ENCODE data around the gene SLC13A5.

GRCh38 chr17:6756425-6757031 is 43.4 kb upstream of the SLC13A5 start:
- no peak for TF ChIP-seq POLR2A (IDR thresholded peaks at IDR 0.05)
- no peak for TF ChIP-seq CTCF (IDR thresholded peaks at IDR 0.05)
